ENCODE results near the gene FAN1.
"Not testable (repeated sequence)": the region's sequence is repeated elsewhere in the genome, so short reads cannot be mapped to it uniquely, and the experiment has no call there.

Gene FAN1

GRCh38 chr15:30882849-30883433 is 20.8 kb upstream of the FAN1 start:
- TF ChIP-seq, protein P1, sequence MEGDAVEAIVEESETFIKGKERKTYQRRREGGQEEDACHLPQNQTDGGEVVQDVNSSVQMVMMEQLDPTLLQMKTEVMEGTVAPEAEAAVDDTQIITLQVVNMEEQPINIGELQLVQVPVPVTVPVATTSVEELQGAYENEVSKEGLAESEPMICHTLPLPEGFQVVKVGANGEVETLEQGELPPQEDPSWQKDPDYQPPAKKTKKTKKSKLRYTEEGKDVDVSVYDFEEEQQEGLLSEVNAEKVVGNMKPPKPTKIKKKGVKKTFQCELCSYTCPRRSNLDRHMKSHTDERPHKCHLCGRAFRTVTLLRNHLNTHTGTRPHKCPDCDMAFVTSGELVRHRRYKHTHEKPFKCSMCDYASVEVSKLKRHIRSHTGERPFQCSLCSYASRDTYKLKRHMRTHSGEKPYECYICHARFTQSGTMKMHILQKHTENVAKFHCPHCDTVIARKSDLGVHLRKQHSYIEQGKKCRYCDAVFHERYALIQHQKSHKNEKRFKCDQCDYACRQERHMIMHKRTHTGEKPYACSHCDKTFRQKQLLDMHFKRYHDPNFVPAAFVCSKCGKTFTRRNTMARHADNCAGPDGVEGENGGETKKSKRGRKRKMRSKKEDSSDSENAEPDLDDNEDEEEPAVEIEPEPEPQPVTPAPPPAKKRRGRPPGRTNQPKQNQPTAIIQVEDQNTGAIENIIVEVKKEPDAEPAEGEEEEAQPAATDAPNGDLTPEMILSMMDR (IDR thresholded peaks at IDR 0.05; ENCODE audit: insufficient read depth, missing control alignments) = no peak
- FAIRE-seq (no peak), DNase-seq (ENCODE audit: insufficient read length, low spot score) (no peak)

GRCh38 chr15:30883666-30884065 is 20.0 kb upstream of the FAN1 start:
- not testable (repeated sequence) for FAIRE-seq; DNase-seq (ENCODE audit: insufficient read length, low spot score)

GRCh38 chr15:30885814-30886213 is 17.9 kb upstream of the FAN1 start:
- TF ChIP-seq, protein P1 (IDR thresholded peaks at IDR 0.05; ENCODE audit: insufficient read depth, missing control alignments) = no peak
- DNase-seq (ENCODE audit: insufficient read length, low spot score) (no peak), FAIRE-seq (no peak)

DNA sequence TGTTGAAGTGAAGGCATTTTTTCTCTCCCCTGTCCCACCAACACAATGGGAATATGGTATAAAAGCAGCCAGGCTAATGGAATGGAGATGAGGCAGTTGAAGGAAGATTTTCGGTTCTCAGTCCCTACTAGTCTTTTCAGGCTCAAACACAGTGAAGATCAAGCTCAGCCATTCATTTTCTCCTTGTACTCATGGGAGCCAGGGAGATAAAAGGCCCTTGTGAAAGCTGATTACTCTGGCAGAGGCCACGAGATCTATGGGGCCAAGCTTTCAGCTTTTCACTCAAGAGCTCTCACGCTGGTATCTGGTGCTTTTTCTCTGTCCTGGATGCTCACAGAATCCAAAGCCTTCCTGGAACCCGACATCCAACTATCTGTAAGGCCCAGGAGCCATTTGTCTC is 14.5 kb upstream of the FAN1 start:
- TF ChIP-seq, protein P1 (IDR thresholded peaks at IDR 0.05; ENCODE audit: insufficient read depth, missing control alignments) = no peak
- peak; percentile 21 for DNase-seq (ENCODE audit: insufficient read length, low spot score)
- FAIRE-seq = no peak

DNA sequence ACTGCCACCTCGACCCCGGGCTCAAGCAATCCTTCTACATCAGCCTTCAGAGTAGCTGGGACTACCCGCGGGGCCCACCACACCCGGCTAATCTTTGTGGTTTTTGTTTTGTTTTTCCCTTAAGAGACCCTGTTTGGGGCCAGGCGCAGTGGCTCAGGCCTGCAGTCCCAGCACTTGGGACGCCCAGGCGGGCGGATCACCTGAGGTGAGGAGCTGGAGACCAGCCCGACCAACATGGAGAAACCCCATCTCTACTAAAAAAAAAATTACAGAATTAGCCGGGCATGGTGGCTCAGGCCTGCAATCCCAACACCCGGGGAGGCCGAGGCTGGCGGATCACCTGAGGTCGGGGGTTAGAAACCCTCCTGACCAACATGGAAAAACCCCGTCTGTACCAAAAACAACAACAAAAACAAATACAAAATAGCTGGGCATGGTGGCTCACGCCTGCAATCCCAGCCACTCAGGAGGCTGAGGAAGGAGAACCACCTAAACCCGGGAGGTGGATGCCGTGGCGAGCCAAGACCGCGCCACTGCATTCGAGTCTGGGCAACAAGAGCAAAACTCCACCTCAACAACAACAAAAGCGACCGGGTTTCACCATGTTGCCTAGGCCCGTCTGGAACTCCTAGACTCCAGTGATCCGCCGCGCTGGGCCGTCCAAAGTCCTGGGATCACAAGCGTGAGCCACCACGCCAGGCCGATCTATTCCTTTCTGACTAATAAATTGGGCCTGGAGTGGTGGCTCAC is 8.1 kb upstream of the FAN1 start:
- DNase-seq (ENCODE audit: insufficient read length, low spot score) (no peak), FAIRE-seq (no peak)
- TF ChIP-seq, protein P1 (IDR thresholded peaks at IDR 0.05; ENCODE audit: insufficient read depth, missing control alignments) = no peak

DNA sequence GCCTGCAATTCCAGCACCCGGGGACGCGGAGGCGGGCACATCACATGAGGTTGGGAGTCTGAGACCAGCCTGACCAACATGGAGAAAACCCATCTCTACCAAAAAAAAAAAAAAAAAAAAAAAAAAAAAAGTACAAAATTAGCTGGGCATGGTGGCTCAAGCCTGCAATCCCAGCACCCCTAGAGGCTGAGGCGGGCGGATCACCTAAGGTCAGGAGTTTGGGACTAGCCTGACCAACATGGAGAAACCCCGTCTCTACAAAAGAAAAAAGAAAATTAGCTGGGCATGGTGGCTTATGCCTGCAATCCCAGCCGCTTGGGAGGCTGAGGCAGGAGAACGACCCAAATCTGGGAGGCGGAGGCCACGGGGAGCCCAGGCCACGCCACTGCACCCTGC is 7.5 kb upstream of the FAN1 start:
- FAIRE-seq = no peak
- no peak for DNase-seq (ENCODE audit: insufficient read length, low spot score)
- TF ChIP-seq, protein P1 (IDR thresholded peaks at IDR 0.05; ENCODE audit: insufficient read depth, missing control alignments) = no peak

DNA sequence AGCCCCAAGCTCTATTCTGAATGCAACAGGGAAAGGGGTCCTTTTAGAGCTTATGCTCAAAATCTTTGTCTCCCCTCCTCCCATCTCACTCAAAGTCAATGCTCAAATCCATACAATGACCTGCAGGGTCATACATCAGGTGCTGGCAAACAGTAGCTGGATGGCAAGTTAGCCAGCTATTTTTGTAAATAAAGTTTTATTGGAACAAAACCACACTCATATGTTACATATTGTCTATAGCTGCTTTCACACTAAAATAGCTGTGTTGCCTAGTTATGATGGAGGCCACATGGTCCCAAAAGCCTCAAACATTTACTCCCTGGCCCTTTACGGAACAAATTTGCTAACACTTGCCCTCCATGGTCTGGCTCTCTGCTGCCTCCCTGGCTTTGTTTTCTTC is 1.8 kb upstream of the FAN1 start:
- no peak for FAIRE-seq
- TF ChIP-seq, protein P1 (IDR thresholded peaks at IDR 0.05; ENCODE audit: insufficient read depth, missing control alignments) = no peak
- no peak for DNase-seq (ENCODE audit: insufficient read length, low spot score)
